ENCODE results near the gene SNRNP40. TPM values are rescaled to one million over a fixed set of nuclear protein-coding genes. Genes with fewer than 3 reads are reported as not detected.

SNRNP40 gene
- total and polyA plus RNA-seq, 2 of the 13 experiments (the other 11 are each of a cell fraction or from before 2014, with no cell fraction given) = 51.0 to 147 TPM

GRCh38 chr1:31241321-31241720 lies 55.3 kb downstream of the SNRNP40 start:
- Histone ChIP-seq H3K36me3 (replicated peaks in 1 of 2; ENCODE audit: control insufficient read depth in 1 of 2, insufficient read depth in 2 of 2, low read length in 2 of 2) (no peaks in the 10 kb centered on the region), H2AFZ (ENCODE audit: low read length) (no peak overlapping the region), H3K9ac (ENCODE audit: insufficient read depth, low read depth, low read length) (no peak overlapping the region), H3K27ac (ENCODE audit: extremely low read length, insufficient read depth, low read length) (no peak overlapping the region), H3K27me3 (ENCODE audit: control insufficient read depth in 1 of 2, insufficient read depth in 2 of 2, low read length in 2 of 2) (peaks cover 10 to 50% of the 10 kb centered on the region in 2 experiments; a peak in 4 of 5 replicates), H3K9me3 (ENCODE audit: low read length) (no peaks in the 10 kb centered on the region), H3K4me1 (ENCODE audit: insufficient read depth, low read length) (peaks cover 13% of the 10 kb centered on the region), H3K4me3 (replicated peaks in 1 of 3; ENCODE audit: insufficient read depth in 1 of 3, low read depth in 2 of 3, low read length in 3 of 3) (no peak overlapping the region), H3K4me2 (ENCODE audit: low read depth, low read length) (no peak overlapping the region), H4K20me1 (ENCODE audit: insufficient read depth, low read length) (peaks cover 4% of the 10 kb centered on the region; the same call in 1 of the 2 replicates), H3K79me2 (ENCODE audit: insufficient read depth, low read length) (no peaks in the 10 kb centered on the region)
- intact Hi-C loops (cut with micrococcal nuclease; ENCODE audit: unreplicated experiment) = no loop called here
- in situ Hi-C loops (cut with HindIII; ENCODE audit: extremely low pct_ligation_motif_present, low pct_unique_long_range_greater_than_20kb) = no loop called here
- BruUV-seq (replicated peaks) = no TSS peak
- ATAC-seq = no peak
- DNase-seq (ENCODE audit: low spot score) = no peak
- ChIA-PET CTCF (ENCODE audit: low intra/inter-chr PET ratio, low total read pairs) (no interaction called here), POLR2A (no interaction called here)
- FAIRE-seq = no peak
- 27% methylated on average over 8 of the region's 8 CpGs for WGBS (ENCODE audit: low lambda C conversion rate)
- no peak for TF ChIP-seq ZNF740 (CRISPR knock-in tag; IDR thresholded peaks at IDR 0.05)
- TF ChIP-seq MYPOP (CRISPR knock-in tag; IDR thresholded peaks at IDR 0.05) = no peak
- no peak for TF ChIP-seq SIX1 (CRISPR knock-in tag; IDR thresholded peaks at IDR 0.05; ENCODE audit: borderline replicate concordance)
- TF ChIP-seq PAF1 (CRISPR knock-in tag; IDR thresholded peaks at IDR 0.05) = no peak
- TF ChIP-seq, protein P1, sequence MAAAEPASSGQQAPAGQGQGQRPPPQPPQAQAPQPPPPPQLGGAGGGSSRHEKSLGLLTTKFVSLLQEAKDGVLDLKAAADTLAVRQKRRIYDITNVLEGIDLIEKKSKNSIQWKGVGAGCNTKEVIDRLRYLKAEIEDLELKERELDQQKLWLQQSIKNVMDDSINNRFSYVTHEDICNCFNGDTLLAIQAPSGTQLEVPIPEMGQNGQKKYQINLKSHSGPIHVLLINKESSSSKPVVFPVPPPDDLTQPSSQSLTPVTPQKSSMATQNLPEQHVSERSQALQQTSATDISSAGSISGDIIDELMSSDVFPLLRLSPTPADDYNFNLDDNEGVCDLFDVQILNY (CRISPR knock-in tag; conservative IDR thresholded peaks at IDR 0.05) = no peak
- TF ChIP-seq HNRNPH1 (optimal IDR thresholded peaks at IDR 0.05; ENCODE audit: low read depth, low read length) = no peak
- TF ChIP-seq HMGXB4 (CRISPR knock-in tag; IDR thresholded peaks at IDR 0.05; ENCODE audit: borderline replicate concordance in 1 of 2, low read depth in 1 of 2) = no peak
- TF ChIP-seq, protein P2, sequence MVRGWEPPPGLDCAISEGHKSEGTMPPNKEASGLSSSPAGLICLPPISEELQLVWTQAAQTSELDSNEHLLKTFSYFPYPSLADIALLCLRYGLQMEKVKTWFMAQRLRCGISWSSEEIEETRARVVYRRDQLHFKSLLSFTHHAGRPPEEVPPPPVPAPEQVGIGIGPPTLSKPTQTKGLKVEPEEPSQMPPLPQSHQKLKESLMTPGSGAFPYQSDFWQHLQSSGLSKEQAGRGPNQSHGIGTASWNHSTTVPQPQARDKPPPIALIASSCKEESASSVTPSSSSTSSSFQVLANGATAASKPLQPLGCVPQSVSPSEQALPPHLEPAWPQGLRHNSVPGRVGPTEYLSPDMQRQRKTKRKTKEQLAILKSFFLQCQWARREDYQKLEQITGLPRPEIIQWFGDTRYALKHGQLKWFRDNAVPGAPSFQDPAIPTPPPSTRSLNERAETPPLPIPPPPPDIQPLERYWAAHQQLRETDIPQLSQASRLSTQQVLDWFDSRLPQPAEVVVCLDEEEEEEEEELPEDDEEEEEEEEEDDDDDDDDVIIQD (CRISPR knock-in tag; IDR thresholded peaks at IDR 0.05; ENCODE audit: low read depth) = no peak
- TF ChIP-seq, protein P3, sequence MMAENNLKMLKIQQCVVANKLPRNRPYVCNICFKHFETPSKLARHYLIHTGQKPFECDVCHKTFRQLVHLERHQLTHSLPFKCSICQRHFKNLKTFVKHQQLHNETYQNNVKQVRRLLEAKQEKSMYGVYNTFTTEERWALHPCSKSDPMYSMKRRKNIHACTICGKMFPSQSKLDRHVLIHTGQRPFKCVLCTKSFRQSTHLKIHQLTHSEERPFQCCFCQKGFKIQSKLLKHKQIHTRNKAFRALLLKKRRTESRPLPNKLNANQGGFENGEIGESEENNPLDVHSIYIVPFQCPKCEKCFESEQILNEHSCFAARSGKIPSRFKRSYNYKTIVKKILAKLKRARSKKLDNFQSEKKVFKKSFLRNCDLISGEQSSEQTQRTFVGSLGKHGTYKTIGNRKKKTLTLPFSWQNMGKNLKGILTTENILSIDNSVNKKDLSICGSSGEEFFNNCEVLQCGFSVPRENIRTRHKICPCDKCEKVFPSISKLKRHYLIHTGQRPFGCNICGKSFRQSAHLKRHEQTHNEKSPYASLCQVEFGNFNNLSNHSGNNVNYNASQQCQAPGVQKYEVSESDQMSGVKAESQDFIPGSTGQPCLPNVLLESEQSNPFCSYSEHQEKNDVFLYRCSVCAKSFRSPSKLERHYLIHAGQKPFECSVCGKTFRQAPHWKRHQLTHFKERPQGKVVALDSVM (CRISPR knock-in tag; IDR thresholded peaks at IDR 0.05) = no peak
- TF ChIP-seq, protein P4, sequence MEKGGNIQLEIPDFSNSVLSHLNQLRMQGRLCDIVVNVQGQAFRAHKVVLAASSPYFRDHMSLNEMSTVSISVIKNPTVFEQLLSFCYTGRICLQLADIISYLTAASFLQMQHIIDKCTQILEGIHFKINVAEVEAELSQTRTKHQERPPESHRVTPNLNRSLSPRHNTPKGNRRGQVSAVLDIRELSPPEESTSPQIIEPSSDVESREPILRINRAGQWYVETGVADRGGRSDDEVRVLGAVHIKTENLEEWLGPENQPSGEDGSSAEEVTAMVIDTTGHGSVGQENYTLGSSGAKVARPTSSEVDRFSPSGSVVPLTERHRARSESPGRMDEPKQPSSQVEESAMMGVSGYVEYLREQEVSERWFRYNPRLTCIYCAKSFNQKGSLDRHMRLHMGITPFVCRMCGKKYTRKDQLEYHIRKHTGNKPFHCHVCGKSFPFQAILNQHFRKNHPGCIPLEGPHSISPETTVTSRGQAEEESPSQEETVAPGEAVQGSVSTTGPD (CRISPR knock-in tag; IDR thresholded peaks at IDR 0.05) = no peak
- no peak for TF ChIP-seq ZNF598 (CRISPR knock-in tag; IDR thresholded peaks at IDR 0.05; ENCODE audit: borderline replicate concordance)
- TF ChIP-seq KLF12 (CRISPR knock-in tag; IDR thresholded peaks at IDR 0.05; ENCODE audit: borderline replicate concordance) = no peak
- TF ChIP-seq ATF3 (CRISPR knock-in tag; IDR thresholded peaks at IDR 0.05) = no peak
- TF ChIP-seq GTF3A (CRISPR knock-in tag; conservative IDR thresholded peaks at IDR 0.05) = no peak

Measured in HepG2 (cell line).